K562 (cell line): ENCODE results near the gene ATP2A3. TPM values are rescaled to one million over a fixed set of nuclear protein-coding genes. Genes with fewer than 3 reads are reported as not detected.

ENCODE experiments used
- ATAC-seq: fragments of 200-7000 bp; cut with Tn5 transposase; 3 replicates; pipeline ENCODE4 v1.9.1; 2020; ENCODE audit warnings: moderate library complexity
- BruUV-seq: library from RNA; stranded (reverse); fragments of 400-500 nt; replicated peaks from 2 replicates; lab custom pipeline; 2021; lab: Mats Ljungman, UMichigan
- CTCF ChIA-PET: fragments of 300-600 bp; formaldehyde crosslinking; extraction: SDS; loops from one replicate; lab custom pipeline; 2021; ENCODE audit warnings: low intra/inter-chr PET ratio; lab: Yijun Ruan, JAX
- POLR2A ChIA-PET: fragments of 300-600, 350-650 bp; sonication (Branson Sonifier 250); formaldehyde crosslinking; extraction: SDS; loops from one replicate; lab custom pipeline; 2021; ENCODE audit warnings: antibody characterized with exemption, inconsistent platforms; lab: Yijun Ruan, JAX
- DNase-seq, 4 experiments: peaks; one replicate each; pipeline versions ENCODE4 v3.0.0 to v3.0.0-alpha.2; 2011 to 2018; ENCODE audit warnings: low spot score in 3 of 4, mixed read lengths in 3 of 4; ENCODE audit errors: extremely low read depth in 1 of 4
- FAIRE-seq: peaks from 2 replicates; lab custom pipeline; 2011; peaks lifted over from hg19 to GRCh38; lab: Jason Lieb, UNC
- H2AFZ ChIP-seq: 2 replicates; pipeline ENCODE4 v1.6.0; 2011; ENCODE audit warnings: low read depth, low read length, control low read depth, inconsistent platforms
- H3K27ac ChIP-seq: fragments of 200-600 bp; 3 replicates; pipeline ENCODE4 v1.8.0; 2011; ENCODE audit warnings: low read depth, mild to moderate bottlenecking, control low read depth, inconsistent platforms, low read length, moderate library complexity, mixed read lengths; ENCODE audit errors: extremely low read depth
- H3K27me3 ChIP-seq, 2 experiments: fragments of 300-600 bp in 1 of 2; 2 replicates in 1 of 2; 3 replicates in 1 of 2; pipeline versions ENCODE4 v1.6.0 to v1.8.0; 2011; ENCODE audit warnings: inconsistent platforms in 2 of 2, low read length in 2 of 2, mild to moderate bottlenecking in 1 of 2, mixed read lengths in 1 of 2, moderate library complexity in 1 of 2; ENCODE audit not compliant: control insufficient read depth in 2 of 2, insufficient read depth in 2 of 2
- H3K36me3 ChIP-seq: fragments of 300-600 bp; 3 replicates; pipeline ENCODE4 v1.8.0; 2011; ENCODE audit warnings: mild to moderate bottlenecking, low read length, inconsistent platforms; ENCODE audit not compliant: control insufficient read depth, insufficient read depth
- H3K4me1 ChIP-seq, 2 experiments: fragments of 200-600 bp in 1 of 2; replicated peaks in 1 of 2; 2 replicates in 1 of 2; 3 replicates in 1 of 2; pipeline versions ENCODE4 v1.5.1 to v1.8.0; 2011; ENCODE audit warnings: inconsistent platforms in 2 of 2, low read length in 2 of 2, mild to moderate bottlenecking in 1 of 2, mixed read lengths in 1 of 2, moderate library complexity in 1 of 2; ENCODE audit not compliant: control insufficient read depth in 2 of 2, insufficient read depth in 2 of 2
- H3K4me2 ChIP-seq: 2 replicates; pipeline ENCODE4 v1.6.1; 2011; ENCODE audit warnings: low read length, control low read depth, inconsistent platforms, mixed read lengths; ENCODE audit not compliant: insufficient read depth
- H3K4me3 ChIP-seq: fragments of 200-600 bp; sonication (generic), shearing (Covaris generic); 2 replicates; pipeline ENCODE4 v1.5.1; 2016; ENCODE audit warnings: control low read depth, inconsistent platforms
- H3K79me2 ChIP-seq: fragments of 200-600 bp; 3 replicates; pipeline ENCODE4 v1.8.0; 2011; ENCODE audit warnings: low read length, inconsistent platforms; ENCODE audit not compliant: control insufficient read depth, insufficient read depth
- H3K9ac ChIP-seq, 2 experiments: 2 replicates each; pipeline versions ENCODE4 v1.6.0 to v1.6.1; 2011; ENCODE audit warnings: low read depth in 2 of 2, low read length in 2 of 2, control low read depth in 1 of 2, inconsistent platforms in 1 of 2, mild to moderate bottlenecking in 1 of 2, mixed read lengths in 1 of 2; ENCODE audit not compliant: insufficient read depth in 1 of 2
- H3K9me1 ChIP-seq: one replicate; pipeline ENCODE4 v1.6.0; 2011; ENCODE audit warnings: inconsistent platforms, mild to moderate bottlenecking, low read length, moderate library complexity; ENCODE audit not compliant: control insufficient read depth, insufficient read depth
- H3K9me3 ChIP-seq: replicated peaks from 2 replicates; pipeline ENCODE4 v1.5.1; 2011; ENCODE audit warnings: low read depth, low read length, inconsistent platforms; ENCODE audit not compliant: control insufficient read depth, insufficient read depth
- H4K20me1 ChIP-seq: replicated peaks from 2 replicates; pipeline ENCODE4 v1.6.1; 2011; ENCODE audit warnings: low read length, inconsistent platforms, mixed read lengths; ENCODE audit not compliant: control insufficient read depth, insufficient read depth
- CREB1 ChIP-seq, 2 experiments: sonication (generic) in 1 of 2; formaldehyde crosslinking in 1 of 2; IDR thresholded peaks; 2 replicates each; pipeline versions ENCODE4 v1.6.1 to v1.8.0; 2012 to 2022; ENCODE audit warnings: inconsistent platforms in 1 of 2, mild to moderate bottlenecking in 1 of 2, missing genetic modification reagents in 1 of 2, moderate library complexity in 1 of 2
- NFIC ChIP-seq: fragments of 450-650 bp; IDR thresholded peaks from 2 replicates; pipeline ENCODE4 v1.6.1; 2017; ENCODE audit warnings: mild to moderate bottlenecking, inconsistent platforms
- NR2C2 ChIP-seq, 2 experiments: fragments of 200-800 bp in 1 of 2; sonication (Bioruptor generic) in 1 of 2; sonication (generic) in 1 of 2; formaldehyde crosslinking in 1 of 2; IDR thresholded peaks; 2 replicates each; pipeline versions ENCODE4 v1.6.1 to v1.8.0; 2016 to 2022; ENCODE audit warnings: mild to moderate bottlenecking in 1 of 2, missing compliant biosample characterization in 1 of 2, missing genetic modification characterization in 1 of 2, missing genetic modification reagents in 1 of 2
- SIN3A ChIP-seq, 2 experiments: fragments of 150-350 bp in 1 of 2; IDR thresholded peaks; 2 replicates each; pipeline ENCODE4 v1.6.1; 2011 to 2016; ENCODE audit warnings: borderline replicate concordance in 2 of 2, low read depth in 2 of 2, low read length in 2 of 2, mild to moderate bottlenecking in 2 of 2, moderate library complexity in 2 of 2; ENCODE audit not compliant: control insufficient read depth in 1 of 2
- ZBTB33 ChIP-seq: sonication (generic); formaldehyde crosslinking; IDR thresholded peaks from 2 replicates; pipeline ENCODE4 v1.8.1; 2023; ENCODE audit warnings: mild to moderate bottlenecking, missing genetic modification reagents
- ZBTB7A ChIP-seq: IDR thresholded peaks from 2 replicates; pipeline ENCODE4 v1.6.1; 2011; ENCODE audit warnings: low read depth, mild to moderate bottlenecking, low read length, moderate library complexity, borderline replicate concordance; ENCODE audit not compliant: control insufficient read depth
- ZNF146 ChIP-seq: IDR thresholded peaks from one replicate; pipeline ENCODE4 v1.6.1; 2018; ENCODE audit warnings: missing compliant biosample characterization; ENCODE audit not compliant: unreplicated experiment
- ZNF197 ChIP-seq: fragments of 200-800 bp; sonication (Bioruptor generic); IDR thresholded peaks from 2 replicates; pipeline ENCODE4 v1.6.1; 2016; ENCODE audit warnings: low read depth, missing genetic modification characterization, missing compliant biosample characterization
- WGBS: fragments of 100-300 bp; shearing (Covaris generic); methylation state at CpG from one replicate; pipeline ENCODE4 v1.1.6; 2016; ENCODE audit warnings: low coverage, mixed read lengths; ENCODE audit not compliant: insufficient coverage; ENCODE audit errors: missing lambda C conversion rate; 5-methylcytosine and 5-hydroxymethylcytosine counted together
- in situ Hi-C: fragments of 300-500 bp; cut with MboI; formaldehyde crosslinking; loops from 4 replicates; pipeline ENCODE4 v1.15.0; 2018; ENCODE audit warnings: inconsistent platforms, mixed read lengths
- intact Hi-C: fragments of 100-400 bp; cut with micrococcal nuclease; formaldehyde crosslinking; loops from 2 replicates; pipeline ENCODE4 v1.14.2; 2022
- polyA plus RNA-seq, 8 experiments: library from polyadenylated mRNA; depleted of rRNA in 4 of 8; stranded (reverse) in 5 of 8; unstranded in 3 of 8; fragments of >200 nt; fragmentation: Nextera tagmentation in 2 of 8; fragmentation: Illumina TruSeq in 1 of 8; extraction: Ambion mirVana in 2 of 8; extraction: Trizol in 1 of 8; gene quantifications; 2 replicates each; pipeline versions ENCODE4 v1.2.1 to v1.2.3, GENCODE V29; 2011 to 2014; ENCODE audit warnings: inconsistent platforms in 1 of 8, missing spikeins in 1 of 8
- total RNA-seq, 7 experiments: library from RNA; depleted of rRNA in 6 of 7; stranded (reverse); fragments of >200 nt in 6 of 7; fragmentation: Illumina TruSeq in 2 of 7; extraction: Trizol in 2 of 7; gene quantifications; 2 replicates each; pipeline versions ENCODE4 v1.2.1 to v1.2.3, GENCODE V29; 2011 to 2021; ENCODE audit warnings: low replicate concordance in 1 of 7

The ATP2A3 gene
- total and polyA plus RNA-seq, 9 of the 15 experiments (the other 6 are each of a cell fraction or from before 2014, with no cell fraction given) = 0.65 to 103 (median 31.3) TPM

GRCh38 chr17:3982541-3983017, 18.3 kb upstream of the ATP2A3 start:
- Histone ChIP-seq H3K4me1 (peaks cover 8 to 35% of the 10 kb centered on the region in 2 experiments; a peak in 3 of 5 replicates), H3K27me3 (no peaks in the 10 kb centered on the region), H3K9ac (no peak overlapping the region), H3K36me3 (no peaks in the 10 kb centered on the region), H2AFZ (no peak overlapping the region), H4K20me1 (no peaks in the 10 kb centered on the region), H3K27ac (no peak overlapping the region), H3K9me1 (no peaks in the 10 kb centered on the region)
- POLR2A ChIA-PET = interaction anchor here (0.6 to 1.3 kb wide), 4 partner anchors 8 to 211 kb away, joined by 3 to 5 read pairs (median 3); no protein-coding TSS in a partner anchor
- FAIRE-seq (no peak), DNase-seq (no peak), ATAC-seq (no peak)
- in situ Hi-C loops = no loop called here
- TF ChIP-seq ZBTB7A = peak; percentile 16; the same call in 1 of the 2 replicates
- TF ChIP-seq NFIC = no peak
- no peak for TF ChIP-seq NR2C2 (CRISPR knock-in tag; IDR thresholded peaks at IDR 0.05)
- TF ChIP-seq NR2C2 (tag; IDR thresholded peaks at IDR 0.05) = no peak
- TF ChIP-seq ZBTB33 (CRISPR knock-in tag) = peak; percentile 17; the same call in 1 of the 2 replicates
- TF ChIP-seq ZNF146 = no peak
- TF ChIP-seq CREB1 (IDR thresholded peaks at IDR 0.05) = no peak
- no peak for TF ChIP-seq CREB1 (CRISPR knock-in tag; IDR thresholded peaks at IDR 0.05)
- no peak for TF ChIP-seq ZNF197
- no peak for TF ChIP-seq SIN3A (IDR thresholded peaks at IDR 0.05; ENCODE audit: borderline replicate concordance in 2 of 2, control insufficient read depth in 1 of 2, low read depth in 2 of 2, low read length in 2 of 2)
- TF ChIP-seq, all 486 proteins: peak for 2
- H3K9me3 ChIP-seq = no peaks in the 10 kb centered on the region
- intact Hi-C loops = no loop called here
- no peak overlapping the region for H3K4me2 ChIP-seq
- H3K79me2 ChIP-seq = no peaks in the 10 kb centered on the region
- 70% methylated on average over 2 of the region's 8 CpGs for WGBS
- H3K4me3 ChIP-seq = no peak overlapping the region
- CTCF ChIA-PET = no interaction called here
- no TSS peak for BruUV-seq
